Measurements from ENCODE around the gene GALNT17.

Gene GALNT17

GRCh38 chr7:71484380-71484779 is 352.4 kb downstream of the GALNT17 start:
- POLR2A ChIA-PET: interaction anchor here (0.6 kb wide), 1 partner anchor 148 kb away, joined by 3 read pairs; no protein-coding TSS in a partner anchor
- CTCF ChIA-PET: no interaction called here
- TF ChIP-seq REST (tag by site-specific recombination; IDR thresholded peaks at IDR 0.05) (no peak), SALL2 (tag by site-specific recombination; IDR thresholded peaks at IDR 0.05; ENCODE audit: borderline replicate concordance) (no peak), ZNF776 (tag by site-specific recombination; IDR thresholded peaks at IDR 0.05; ENCODE audit: borderline replicate concordance) (no peak), ZNF501 (tag by site-specific recombination; IDR thresholded peaks at IDR 0.05) (no peak)

GRCh38 chr7:71485586-71485985 is 353.6 kb downstream of the GALNT17 start:
- POLR2A ChIA-PET: no interaction called here
- no peak overlapping the region for H3K4me3 ChIP-seq (ENCODE audit: low read depth, low read length)

More at GRCh38 chr7:71484380-71484779, 352.4 kb downstream of the GALNT17 start:
- H3K9me3 ChIP-seq (ENCODE audit: control insufficient read depth, insufficient read depth, low read depth, low read length): no peaks in the 10 kb centered on the region
- no peak overlapping the region for H3K4me3 ChIP-seq (ENCODE audit: low read depth, low read length)
- H3K27ac ChIP-seq (ENCODE audit: extremely low read depth, low read depth, low read length): no peak overlapping the region
- H3K4me1 ChIP-seq (ENCODE audit: control insufficient read depth, insufficient read depth, low read length): no peaks in the 10 kb centered on the region
- H3K36me3 ChIP-seq (ENCODE audit: control insufficient read depth in 2 of 2, insufficient read depth in 1 of 2, low read length in 2 of 2): no peaks in the 10 kb centered on the region

GRCh38 chr7:71486414-71486813 is 354.5 kb downstream of the GALNT17 start:
- H3K4me3 ChIP-seq (ENCODE audit: low read depth, low read length): no peak overlapping the region
- H3K4me1 ChIP-seq (ENCODE audit: control insufficient read depth, insufficient read depth, low read length): no peaks in the 10 kb centered on the region
- no peak overlapping the region for H3K27ac ChIP-seq (ENCODE audit: extremely low read depth, low read depth, low read length)
- no peaks in the 10 kb centered on the region for H3K36me3 ChIP-seq (ENCODE audit: control insufficient read depth in 2 of 2, insufficient read depth in 1 of 2, low read length in 2 of 2)
- ChIA-PET CTCF (no interaction called here), POLR2A (no interaction called here)
- H3K9me3 ChIP-seq (ENCODE audit: control insufficient read depth, insufficient read depth, low read depth, low read length): no peaks in the 10 kb centered on the region
- TF ChIP-seq ZNF398 (tag by site-specific recombination; IDR thresholded peaks at IDR 0.05) (no peak), ZNF623 (tag by site-specific recombination; IDR thresholded peaks at IDR 0.05) (no peak), ZNF221 (tag by site-specific recombination; IDR thresholded peaks at IDR 0.05; ENCODE audit: borderline replicate concordance) (no peak), ZNF146 (tag by site-specific recombination; IDR thresholded peaks at IDR 0.05) (no peak), ATF2 (tag by site-specific recombination; IDR thresholded peaks at IDR 0.05; ENCODE audit: low read depth) (no peak), ZNF510 (tag by site-specific recombination; IDR thresholded peaks at IDR 0.05; ENCODE audit: insufficient replicate concordance) (no peak), ZEB2 (tag by site-specific recombination; IDR thresholded peaks at IDR 0.05) (no peak), GLI4 (tag by site-specific recombination; IDR thresholded peaks at IDR 0.05) (no peak), SCRT2 (tag by site-specific recombination; IDR thresholded peaks at IDR 0.05) (no peak), ZNF664 (tag by site-specific recombination; IDR thresholded peaks at IDR 0.05) (no peak)

More at GRCh38 chr7:71485586-71485985, 353.6 kb downstream of the GALNT17 start:
- Histone ChIP-seq H3K27ac (ENCODE audit: extremely low read depth, low read depth, low read length) (no peak overlapping the region), H3K36me3 (ENCODE audit: control insufficient read depth in 2 of 2, insufficient read depth in 1 of 2, low read length in 2 of 2) (no peaks in the 10 kb centered on the region), H3K4me1 (ENCODE audit: control insufficient read depth, insufficient read depth, low read length) (no peaks in the 10 kb centered on the region), H3K9me3 (ENCODE audit: control insufficient read depth, insufficient read depth, low read depth, low read length) (no peaks in the 10 kb centered on the region)
- CTCF ChIA-PET: no interaction called here
- TF ChIP-seq ZNF580 (tag by site-specific recombination; IDR thresholded peaks at IDR 0.05) (no peak), ZNF416 (tag by site-specific recombination; IDR thresholded peaks at IDR 0.05) (no peak), ZNF133 (tag by site-specific recombination; IDR thresholded peaks at IDR 0.05) (no peak), KLF1 (tag by site-specific recombination; IDR thresholded peaks at IDR 0.05) (no peak), ZNF248 (tag by site-specific recombination; IDR thresholded peaks at IDR 0.05) (no peak), PATZ1 (tag by site-specific recombination; IDR thresholded peaks at IDR 0.05) (no peak), ZNF792 (tag by site-specific recombination; IDR thresholded peaks at IDR 0.05) (no peak), ZNF837 (tag by site-specific recombination; IDR thresholded peaks at IDR 0.05) (no peak), ZNF521 (tag by site-specific recombination; IDR thresholded peaks at IDR 0.05) (no peak), ZNF138 (tag by site-specific recombination; IDR thresholded peaks at IDR 0.05; ENCODE audit: borderline replicate concordance) (no peak), ZNF548 (tag by site-specific recombination; IDR thresholded peaks at IDR 0.05) (no peak), ZNF274 (IDR thresholded peaks at IDR 0.05; ENCODE audit: low read length) (no peak), ZNF274 (tag by site-specific recombination; IDR thresholded peaks at IDR 0.05; ENCODE audit: borderline replicate concordance) (no peak), ZNF626 (tag by site-specific recombination; IDR thresholded peaks at IDR 0.05) (no peak), BCL11A (tag by site-specific recombination; IDR thresholded peaks at IDR 0.05; ENCODE audit: low read depth) (no peak), ZFP41 (tag by site-specific recombination; IDR thresholded peaks at IDR 0.05; ENCODE audit: borderline replicate concordance) (no peak), ZNF354C (tag by site-specific recombination; IDR thresholded peaks at IDR 0.05; ENCODE audit: borderline replicate concordance, low read depth) (no peak)

Measured in HEK293 (cell line).